SK-N-SH treated with all-trans-retinoic acid at 6 μM for 48 hours (cell line): ENCODE measurements around the gene ADAMTSL3.

Source experiments
- ATAC-seq: fragments of 200-7000 bp; cut with Tn5 transposase; 3 replicates; pipeline ENCODE4 v1.9.1; 2020; ENCODE audit warnings: mild to moderate bottlenecking, moderate library complexity
- BACH2 ChIP-seq: fragments of 250-450 bp; sonication (Bioruptor Pico); IDR thresholded peaks from 2 replicates; pipeline ENCODE4 v1.9.0; 2021; ENCODE audit warnings: mild to moderate bottlenecking, borderline replicate concordance
- ESRRG ChIP-seq: fragments of 250-450 bp; sonication (Bioruptor Pico); IDR thresholded peaks from 2 replicates; pipeline ENCODE4 v1.6.1; 2021; ENCODE audit warnings: mild to moderate bottlenecking
- GLIS3 ChIP-seq: fragments of 250-450 bp; sonication (Bioruptor Pico); IDR thresholded peaks from 2 replicates; pipeline ENCODE4 v1.5.0; 2020; ENCODE audit warnings: mild to moderate bottlenecking, moderate library complexity
- ISL1 ChIP-seq: fragments of 250-450 bp; sonication (Bioruptor Pico); IDR thresholded peaks from 2 replicates; pipeline ENCODE4 v2.1.2; 2022; ENCODE audit warnings: mild to moderate bottlenecking, moderate library complexity
- OSR1 ChIP-seq: fragments of 250-450 bp; sonication (Bioruptor Pico); IDR thresholded peaks from 2 replicates; pipeline ENCODE4 v1.8.0; 2022; ENCODE audit warnings: moderate library complexity, mild to moderate bottlenecking, inconsistent platforms
- PPARA ChIP-seq: fragments of 250-450 bp; sonication (Bioruptor Pico); IDR thresholded peaks from 2 replicates; pipeline ENCODE4 v1.5.0; 2020; ENCODE audit warnings: mild to moderate bottlenecking, borderline replicate concordance
- RARB ChIP-seq: fragments of 250-450 bp; sonication (Bioruptor Pico); IDR thresholded peaks from 2 replicates; pipeline ENCODE4 v1.8.0; 2021; ENCODE audit warnings: mild to moderate bottlenecking, moderate library complexity
- SNAI2 ChIP-seq: fragments of 250-450 bp; sonication (Bioruptor Pico); IDR thresholded peaks from 2 replicates; pipeline ENCODE4 v1.5.0; 2020; ENCODE audit warnings: mild to moderate bottlenecking, moderate library complexity
- TCF4 ChIP-seq: fragments of 250-450 bp; sonication (Bioruptor Pico); IDR thresholded peaks from 2 replicates; pipeline ENCODE4 v1.8.0; 2021; ENCODE audit warnings: mild to moderate bottlenecking, moderate library complexity, borderline replicate concordance
- TOX ChIP-seq: fragments of 250-450 bp; sonication (Bioruptor Pico); IDR thresholded peaks from 2 replicates; pipeline ENCODE4 v1.8.0; 2021; ENCODE audit warnings: mild to moderate bottlenecking, moderate library complexity, borderline replicate concordance
- ZC3H10 ChIP-seq: fragments of 250-450 bp; sonication (Bioruptor Pico); IDR thresholded peaks from 2 replicates; pipeline ENCODE4 v1.5.1; 2021; ENCODE audit warnings: mild to moderate bottlenecking, moderate library complexity
- ZFP30 ChIP-seq: fragments of 450-650 bp; formaldehyde crosslinking; IDR thresholded peaks from 2 replicates; pipeline ENCODE4 v1.5.0; 2022; ENCODE audit warnings: mild to moderate bottlenecking, moderate library complexity
- ZNF565 ChIP-seq: fragments of 450-650 bp; formaldehyde crosslinking; conservative IDR thresholded peaks from 2 replicates; pipeline ENCODE4 v1.5.0; 2020; ENCODE audit warnings: low read depth, mild to moderate bottlenecking, moderate library complexity
- ZNF70 ChIP-seq: fragments of 450-650 bp; formaldehyde crosslinking; IDR thresholded peaks from 2 replicates; pipeline ENCODE4 v1.5.0; 2020; ENCODE audit warnings: mild to moderate bottlenecking, moderate library complexity
- ZNF8 ChIP-seq: fragments of 450-650 bp; formaldehyde crosslinking; IDR thresholded peaks from 2 replicates; pipeline ENCODE4 v1.5.0; 2020; ENCODE audit warnings: mild to moderate bottlenecking, moderate library complexity
- TF ChIP-seq, protein P1 (sequence below): fragments of 250-450 bp; sonication (Bioruptor Pico); IDR thresholded peaks from 2 replicates; pipeline ENCODE4 v1.5.1; 2020; ENCODE audit warnings: low read depth, mild to moderate bottlenecking, moderate library complexity
- TF ChIP-seq, protein P2 (sequence below): fragments of 250-450 bp; sonication (Bioruptor Pico); IDR thresholded peaks from 2 replicates; pipeline ENCODE4 v1.8.0; 2021; ENCODE audit warnings: low read depth, mild to moderate bottlenecking, moderate library complexity, borderline replicate concordance
- TF ChIP-seq, protein P3 (sequence below): fragments of 250-450 bp; sonication (Bioruptor Pico); IDR thresholded peaks from 2 replicates; pipeline ENCODE4 v1.8.0; 2020; ENCODE audit warnings: mild to moderate bottlenecking, moderate library complexity, borderline replicate concordance
- TF ChIP-seq, protein P4 (sequence below): fragments of 250-450 bp; sonication (Bioruptor Pico); IDR thresholded peaks from 2 replicates; pipeline ENCODE4 v1.5.0; 2020; ENCODE audit warnings: mild to moderate bottlenecking, moderate library complexity
- TF ChIP-seq, protein P5 (sequence below): fragments of 250-450 bp; sonication (Bioruptor Pico); IDR thresholded peaks from 2 replicates; pipeline ENCODE4 v1.5.1; 2021; ENCODE audit warnings: mild to moderate bottlenecking, moderate library complexity

The ADAMTSL3 gene

DNA sequence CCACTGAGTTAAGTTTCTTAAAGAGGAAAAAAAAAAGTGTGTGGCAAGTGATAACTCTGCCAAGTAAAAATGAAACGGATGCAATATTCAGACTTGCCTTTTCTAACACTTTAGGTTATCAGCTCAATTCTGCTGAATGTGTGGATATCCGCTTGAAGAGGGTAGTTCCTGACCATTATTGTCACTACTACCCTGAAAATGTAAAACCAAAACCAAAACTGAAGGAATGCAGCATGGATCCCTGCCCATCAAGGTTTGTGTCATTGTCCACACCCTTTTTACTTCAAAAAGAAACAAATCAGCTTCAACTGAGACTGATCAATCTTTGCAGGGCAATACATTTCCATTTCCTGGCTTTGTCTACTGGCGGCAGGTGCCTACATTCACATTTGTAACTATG, 236.1 kb downstream of the ADAMTSL3 start:
- TF ChIP-seq ZNF70 (CRISPR knock-in tag) (no peak), ZNF565 (CRISPR knock-in tag) (no peak), GLIS3 (no peak), OSR1 (no peak), ZC3H10 (no peak), ZFP30 (CRISPR knock-in tag) (no peak), ZNF8 (CRISPR knock-in tag) (no peak), SNAI2 (no peak), PPARA (CRISPR knock-in tag) (no peak), TOX (no peak), ESRRG (CRISPR knock-in tag) (no peak)
- TF ChIP-seq, protein P1, sequence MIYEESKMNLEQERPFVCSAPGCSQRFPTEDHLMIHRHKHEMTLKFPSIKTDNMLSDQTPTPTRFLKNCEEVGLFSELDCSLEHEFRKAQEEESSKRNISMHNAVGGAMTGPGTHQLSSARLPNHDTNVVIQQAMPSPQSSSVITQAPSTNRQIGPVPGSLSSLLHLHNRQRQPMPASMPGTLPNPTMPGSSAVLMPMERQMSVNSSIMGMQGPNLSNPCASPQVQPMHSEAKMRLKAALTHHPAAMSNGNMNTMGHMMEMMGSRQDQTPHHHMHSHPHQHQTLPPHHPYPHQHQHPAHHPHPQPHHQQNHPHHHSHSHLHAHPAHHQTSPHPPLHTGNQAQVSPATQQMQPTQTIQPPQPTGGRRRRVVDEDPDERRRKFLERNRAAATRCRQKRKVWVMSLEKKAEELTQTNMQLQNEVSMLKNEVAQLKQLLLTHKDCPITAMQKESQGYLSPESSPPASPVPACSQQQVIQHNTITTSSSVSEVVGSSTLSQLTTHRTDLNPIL, result no peak
- TF ChIP-seq, protein P2, sequence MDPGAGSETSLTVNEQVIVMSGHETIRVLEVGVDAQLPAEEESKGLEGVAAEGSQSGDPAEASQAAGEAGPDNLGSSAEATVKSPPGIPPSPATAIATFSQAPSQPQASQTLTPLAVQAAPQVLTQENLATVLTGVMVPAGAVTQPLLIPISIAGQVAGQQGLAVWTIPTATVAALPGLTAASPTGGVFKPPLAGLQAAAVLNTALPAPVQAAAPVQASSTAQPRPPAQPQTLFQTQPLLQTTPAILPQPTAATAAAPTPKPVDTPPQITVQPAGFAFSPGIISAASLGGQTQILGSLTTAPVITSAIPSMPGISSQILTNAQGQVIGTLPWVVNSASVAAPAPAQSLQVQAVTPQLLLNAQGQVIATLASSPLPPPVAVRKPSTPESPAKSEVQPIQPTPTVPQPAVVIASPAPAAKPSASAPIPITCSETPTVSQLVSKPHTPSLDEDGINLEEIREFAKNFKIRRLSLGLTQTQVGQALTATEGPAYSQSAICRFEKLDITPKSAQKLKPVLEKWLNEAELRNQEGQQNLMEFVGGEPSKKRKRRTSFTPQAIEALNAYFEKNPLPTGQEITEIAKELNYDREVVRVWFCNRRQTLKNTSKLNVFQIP, result no peak
- no peak for ATAC-seq

DNA sequence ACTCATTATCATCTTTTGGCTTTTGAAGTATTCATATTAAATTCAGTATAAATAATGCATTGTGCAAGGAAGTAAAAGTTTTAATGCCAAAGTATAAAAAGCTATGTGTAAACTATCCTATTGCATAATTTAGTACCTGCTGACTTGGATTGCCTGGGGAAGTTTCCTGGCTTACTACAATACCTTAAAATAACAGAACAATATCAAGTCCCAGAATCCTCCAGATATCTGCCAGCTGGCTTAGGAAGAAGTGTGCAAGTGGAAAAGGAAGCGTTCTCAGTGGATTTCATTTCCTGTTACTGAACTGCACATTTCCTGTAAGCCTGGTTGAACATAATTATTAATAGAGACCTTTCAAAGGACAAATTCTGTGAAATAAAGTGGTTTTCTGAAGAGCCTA, 236.7 kb downstream of the ADAMTSL3 start:
- ATAC-seq, result no peak
- TF ChIP-seq, protein P1, result no peak
- TF ChIP-seq, protein P3, sequence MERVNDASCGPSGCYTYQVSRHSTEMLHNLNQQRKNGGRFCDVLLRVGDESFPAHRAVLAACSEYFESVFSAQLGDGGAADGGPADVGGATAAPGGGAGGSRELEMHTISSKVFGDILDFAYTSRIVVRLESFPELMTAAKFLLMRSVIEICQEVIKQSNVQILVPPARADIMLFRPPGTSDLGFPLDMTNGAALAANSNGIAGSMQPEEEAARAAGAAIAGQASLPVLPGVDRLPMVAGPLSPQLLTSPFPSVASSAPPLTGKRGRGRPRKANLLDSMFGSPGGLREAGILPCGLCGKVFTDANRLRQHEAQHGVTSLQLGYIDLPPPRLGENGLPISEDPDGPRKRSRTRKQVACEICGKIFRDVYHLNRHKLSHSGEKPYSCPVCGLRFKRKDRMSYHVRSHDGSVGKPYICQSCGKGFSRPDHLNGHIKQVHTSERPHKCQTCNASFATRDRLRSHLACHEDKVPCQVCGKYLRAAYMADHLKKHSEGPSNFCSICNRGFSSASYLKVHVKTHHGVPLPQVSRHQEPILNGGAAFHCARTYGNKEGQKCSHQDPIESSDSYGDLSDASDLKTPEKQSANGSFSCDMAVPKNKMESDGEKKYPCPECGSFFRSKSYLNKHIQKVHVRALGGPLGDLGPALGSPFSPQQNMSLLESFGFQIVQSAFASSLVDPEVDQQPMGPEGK (CRISPR knock-in tag), result no peak
- TF ChIP-seq, protein P4, sequence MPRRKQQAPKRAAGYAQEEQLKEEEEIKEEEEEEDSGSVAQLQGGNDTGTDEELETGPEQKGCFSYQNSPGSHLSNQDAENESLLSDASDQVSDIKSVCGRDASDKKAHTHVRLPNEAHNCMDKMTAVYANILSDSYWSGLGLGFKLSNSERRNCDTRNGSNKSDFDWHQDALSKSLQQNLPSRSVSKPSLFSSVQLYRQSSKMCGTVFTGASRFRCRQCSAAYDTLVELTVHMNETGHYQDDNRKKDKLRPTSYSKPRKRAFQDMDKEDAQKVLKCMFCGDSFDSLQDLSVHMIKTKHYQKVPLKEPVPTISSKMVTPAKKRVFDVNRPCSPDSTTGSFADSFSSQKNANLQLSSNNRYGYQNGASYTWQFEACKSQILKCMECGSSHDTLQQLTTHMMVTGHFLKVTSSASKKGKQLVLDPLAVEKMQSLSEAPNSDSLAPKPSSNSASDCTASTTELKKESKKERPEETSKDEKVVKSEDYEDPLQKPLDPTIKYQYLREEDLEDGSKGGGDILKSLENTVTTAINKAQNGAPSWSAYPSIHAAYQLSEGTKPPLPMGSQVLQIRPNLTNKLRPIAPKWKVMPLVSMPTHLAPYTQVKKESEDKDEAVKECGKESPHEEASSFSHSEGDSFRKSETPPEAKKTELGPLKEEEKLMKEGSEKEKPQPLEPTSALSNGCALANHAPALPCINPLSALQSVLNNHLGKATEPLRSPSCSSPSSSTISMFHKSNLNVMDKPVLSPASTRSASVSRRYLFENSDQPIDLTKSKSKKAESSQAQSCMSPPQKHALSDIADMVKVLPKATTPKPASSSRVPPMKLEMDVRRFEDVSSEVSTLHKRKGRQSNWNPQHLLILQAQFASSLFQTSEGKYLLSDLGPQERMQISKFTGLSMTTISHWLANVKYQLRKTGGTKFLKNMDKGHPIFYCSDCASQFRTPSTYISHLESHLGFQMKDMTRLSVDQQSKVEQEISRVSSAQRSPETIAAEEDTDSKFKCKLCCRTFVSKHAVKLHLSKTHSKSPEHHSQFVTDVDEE, result no peak
- no peak for TF ChIP-seq TOX
- TF ChIP-seq ZNF565 (CRISPR knock-in tag), result no peak
- TF ChIP-seq BACH2 (CRISPR knock-in tag), result no peak
- TF ChIP-seq ZNF70 (CRISPR knock-in tag), result no peak
- TF ChIP-seq, protein P2, result no peak
- no peak for TF ChIP-seq TCF4 (CRISPR knock-in tag)
- no peak for TF ChIP-seq ISL1
- TF ChIP-seq RARB (CRISPR knock-in tag), result no peak
- no peak for TF ChIP-seq ESRRG (CRISPR knock-in tag)
- no peak for TF ChIP-seq ZC3H10
- TF ChIP-seq OSR1, result no peak
- TF ChIP-seq, all 23 proteins: peak for 0

DNA sequence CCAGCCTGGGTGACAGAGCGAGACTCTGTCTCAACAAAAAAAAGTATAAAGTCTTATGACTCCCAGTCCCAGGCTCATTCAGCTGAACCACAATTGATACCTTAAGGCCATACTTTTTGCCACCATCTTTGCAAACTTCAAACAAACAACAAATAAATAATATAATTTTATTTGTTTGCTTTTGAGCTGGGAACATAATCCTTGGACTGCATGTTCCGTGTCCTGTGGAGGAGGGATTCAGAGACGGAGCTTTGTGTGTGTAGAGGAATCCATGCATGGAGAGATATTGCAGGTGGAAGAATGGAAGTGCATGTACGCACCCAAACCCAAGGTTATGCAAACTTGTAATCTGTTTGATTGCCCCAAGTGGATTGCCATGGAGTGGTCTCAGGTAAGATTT, 238.6 kb downstream of the ADAMTSL3 start:
- ATAC-seq, result no peak
- TF ChIP-seq BACH2 (CRISPR knock-in tag) (no peak), ZNF565 (CRISPR knock-in tag) (no peak), ISL1 (no peak), ZNF8 (CRISPR knock-in tag) (no peak), ZFP30 (CRISPR knock-in tag) (no peak), ZC3H10 (no peak), ZNF70 (CRISPR knock-in tag) (no peak), PPARA (CRISPR knock-in tag) (no peak), OSR1 (no peak)
- TF ChIP-seq, protein P5, sequence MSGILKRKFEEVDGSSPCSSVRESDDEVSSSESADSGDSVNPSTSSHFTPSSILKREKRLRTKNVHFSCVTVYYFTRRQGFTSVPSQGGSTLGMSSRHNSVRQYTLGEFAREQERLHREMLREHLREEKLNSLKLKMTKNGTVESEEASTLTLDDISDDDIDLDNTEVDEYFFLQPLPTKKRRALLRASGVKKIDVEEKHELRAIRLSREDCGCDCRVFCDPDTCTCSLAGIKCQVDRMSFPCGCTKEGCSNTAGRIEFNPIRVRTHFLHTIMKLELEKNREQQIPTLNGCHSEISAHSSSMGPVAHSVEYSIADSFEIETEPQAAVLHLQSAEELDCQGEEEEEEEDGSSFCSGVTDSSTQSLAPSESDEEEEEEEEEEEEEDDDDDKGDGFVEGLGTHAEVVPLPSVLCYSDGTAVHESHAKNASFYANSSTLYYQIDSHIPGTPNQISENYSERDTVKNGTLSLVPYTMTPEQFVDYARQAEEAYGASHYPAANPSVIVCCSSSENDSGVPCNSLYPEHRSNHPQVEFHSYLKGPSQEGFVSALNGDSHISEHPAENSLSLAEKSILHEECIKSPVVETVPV, result no peak
- TF ChIP-seq, all 23 proteins: peak for 0
